Suprapubic skin (tissue), 4 donors: ENCODE measurements around the gene IDI1. TPM values are rescaled to one million over a fixed set of nuclear protein-coding genes. Genes with fewer than 3 reads are reported as not detected.

Source experiments
- DNase-seq, 2 donors: peaks; one replicate each; pipeline ENCODE4 v3.0.0-alpha.2; 2019; ENCODE audit warnings: low spot score in 2 of 2
- H3K27ac ChIP-seq: fragments of 200-600 bp; sonication (generic); one replicate; pipeline ENCODE4 v1.5.1; 2019
- H3K27me3 ChIP-seq: fragments of 200-600 bp; sonication (generic); one replicate; pipeline ENCODE4 v1.5.1; 2019
- H3K36me3 ChIP-seq: fragments of 200-600 bp; sonication (generic); one replicate; pipeline ENCODE4 v1.5.1; 2019
- H3K4me1 ChIP-seq: fragments of 200-600 bp; sonication (generic); one replicate; pipeline ENCODE4 v1.5.1; 2019
- H3K4me3 ChIP-seq: fragments of 200-600 bp; sonication (generic); one replicate; pipeline ENCODE4 v1.5.1; 2019; ENCODE audit warnings: mild to moderate bottlenecking
- H3K9me3 ChIP-seq: fragments of 200-600 bp; sonication (generic); one replicate; pipeline ENCODE4 v1.5.1; 2019
- CTCF ChIP-seq, 2 donors: fragments of 200-600 bp in 1 of 2; fragments of 450-650 bp in 1 of 2; sonication (generic) in 1 of 2; IDR thresholded peaks; one replicate each; pipeline ENCODE4 v1.5.1; 2016 to 2019; ENCODE audit warnings: antibody characterized with exemption in 2 of 2, mild to moderate bottlenecking in 1 of 2, moderate library complexity in 1 of 2
- EP300 ChIP-seq: sonication (generic); formaldehyde crosslinking; IDR thresholded peaks from one replicate; pipeline ENCODE4 v1.6.1; 2017; ENCODE audit warnings: antibody characterized with exemption
- POLR2A ChIP-seq, 2 donors: fragments of 450-650 bp; IDR thresholded peaks; one replicate each; pipeline ENCODE4 v1.6.1; 2017; ENCODE audit warnings: antibody characterized with exemption in 2 of 2, mild to moderate bottlenecking in 2 of 2, moderate library complexity in 2 of 2
- POLR2AphosphoS5 ChIP-seq, 3 donors: sonication (generic); formaldehyde crosslinking; IDR thresholded peaks; one replicate each; pipeline ENCODE4 v1.6.1; 2017; ENCODE audit warnings: antibody characterized with exemption in 3 of 3
- WGBS: methylation state at CpG from one replicate; pipeline ENCODE4 v1.1.5; 2018; 5-methylcytosine and 5-hydroxymethylcytosine counted together
- total RNA-seq, 4 donors: library from RNA; depleted of rRNA; stranded (reverse); fragments of >200 nt; gene quantifications; one replicate each; pipeline ENCODE4 v1.1.0, GENCODE V29; 2016

IDI1 gene
- 10 to 100 TPM; 32.0 to 62.1 (median 36.1) TPM for total RNA-seq

DNA sequence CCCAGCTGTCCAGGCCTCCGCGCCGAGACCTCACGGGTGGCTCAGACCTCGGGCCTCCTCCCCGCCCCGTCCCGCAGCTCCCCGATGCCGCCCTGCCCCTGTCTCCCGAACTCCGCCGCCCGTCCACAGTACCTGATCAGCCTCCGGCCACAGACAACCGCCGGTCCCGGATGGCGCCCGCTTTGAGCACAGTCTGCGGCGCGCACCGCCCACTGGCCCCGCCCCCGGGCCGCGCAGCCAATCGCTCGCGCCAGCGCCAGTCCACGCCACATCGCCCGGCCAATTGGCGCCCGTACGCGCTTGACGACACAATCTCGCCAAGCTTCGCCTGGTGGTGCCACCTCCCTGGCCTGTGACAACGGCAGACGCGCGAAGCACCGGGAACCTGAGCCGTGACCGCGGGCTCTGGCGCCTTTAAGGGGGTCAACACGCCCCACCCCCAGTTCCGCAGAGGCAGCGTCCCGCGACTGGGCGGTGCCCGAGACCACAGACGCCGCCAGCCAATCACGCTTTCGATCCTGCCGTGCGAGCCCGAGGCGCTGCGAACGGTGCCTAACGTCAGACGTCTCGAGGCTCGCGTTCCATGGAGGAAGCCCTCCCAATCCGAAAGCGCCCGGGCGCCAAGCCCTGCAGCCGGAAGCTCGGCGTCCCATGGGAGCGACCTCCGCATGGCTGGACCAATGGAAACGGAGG, at the start of gene IDI1:
Gene IDI1 (minus strand): TSS at position 388 of the 693 bp plus-strand sequence. CDS start 116 bp downstream, at position 272.
- Histone ChIP-seq H3K27ac (peak within 1 kb of the TSS; percentile 97), H3K36me3 (peaks cover 12% of the 10 kb centered on the region), H3K9me3 (no peaks in the 10 kb centered on the region), H3K4me1 (peaks cover 53% of the 10 kb centered on the region), H3K4me3 (peak within 1 kb of the TSS; percentile 70), H3K27me3 (no peaks in the 10 kb centered on the region)
- no peak for TF ChIP-seq CTCF (IDR thresholded peaks at IDR 0.05)
- peak in 2 of 3 donors; percentile 85 to 91 for TF ChIP-seq POLR2AphosphoS5 (IDR thresholded peaks at IDR 0.05)
- TF ChIP-seq POLR2A (IDR thresholded peaks at IDR 0.05): peak; percentile 80 to 97
- no CpG with 5 or more reads among the region's 83 CpGs for WGBS
- peak; percentile 98 to 99 for DNase-seq

DNA sequence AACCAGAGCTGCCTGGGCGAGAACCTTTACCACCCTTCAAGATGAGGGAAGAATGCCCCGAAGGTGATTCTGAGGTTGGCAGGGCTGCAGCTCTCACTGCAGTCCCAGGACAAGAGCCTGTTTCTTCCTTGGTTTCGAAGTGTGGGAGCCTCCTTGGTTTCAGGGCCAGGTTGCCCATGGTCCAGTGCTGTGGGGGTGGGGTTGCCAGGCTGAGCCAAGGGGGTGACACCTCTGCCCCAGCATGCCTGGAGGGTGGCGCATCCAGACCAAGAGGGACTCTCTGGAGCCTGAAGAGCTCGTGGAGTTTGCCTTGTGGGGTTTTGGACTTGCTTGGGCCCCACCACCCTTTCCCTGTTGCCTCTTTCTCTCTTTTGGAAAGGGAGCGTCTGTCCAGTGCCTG, 48.5 kb upstream of the IDI1 start:
- Histone ChIP-seq H3K27me3 (no peaks in the 10 kb centered on the region), H3K9me3 (no peaks in the 10 kb centered on the region), H3K27ac (no peak overlapping the region), H3K4me1 (no peaks in the 10 kb centered on the region), H3K36me3 (peaks cover 73% of the 10 kb centered on the region), H3K4me3 (no peak overlapping the region)
- WGBS: 81% methylated on average over 6 of the region's 6 CpGs
- TF ChIP-seq EP300 (no peak), POLR2AphosphoS5 (IDR thresholded peaks at IDR 0.05) (no peak), CTCF (IDR thresholded peaks at IDR 0.05) (no peak)
- peak in 1 of 2 donors; percentile 44 for DNase-seq

DNA sequence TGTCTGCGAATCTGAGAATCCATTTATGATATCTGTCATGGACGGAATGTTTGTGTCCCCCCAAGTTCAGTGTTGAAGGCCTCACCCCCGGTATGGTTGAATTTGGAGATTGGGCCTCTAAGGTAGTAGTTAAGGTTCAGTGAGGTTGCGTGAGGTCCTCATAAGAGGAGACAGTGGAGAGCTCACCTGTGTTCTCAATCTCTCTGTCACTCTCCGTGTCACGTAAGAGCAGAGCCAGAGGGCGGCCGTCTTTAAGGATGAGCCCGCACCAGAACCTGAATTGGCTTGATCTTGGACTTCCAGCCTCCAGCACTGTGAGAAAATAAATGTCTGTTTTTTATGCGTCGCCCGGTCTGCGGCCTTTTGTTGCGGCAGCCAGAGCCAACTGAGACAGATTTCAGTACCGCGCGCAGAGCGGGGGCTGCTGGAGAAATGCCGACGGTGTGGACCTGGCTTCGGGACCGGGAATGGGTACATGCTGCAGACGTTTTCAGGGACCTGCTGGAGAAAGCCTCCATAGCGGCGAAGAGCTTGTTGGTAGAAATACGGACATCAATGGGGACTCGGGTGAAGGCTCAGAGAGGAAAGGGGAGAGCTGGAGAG, 47.5 kb upstream of the IDI1 start:
- WGBS: 97% methylated on average over 27 of the region's 27 CpGs
- DNase-seq: peak in 1 of 2 donors; percentile 43
- peaks cover 67% of the 10 kb centered on the region for H3K36me3 ChIP-seq

GRCh38 chr10:1095498-1095897, 46.6 kb upstream of the IDI1 start:
- Histone ChIP-seq H3K27me3 (no peaks in the 10 kb centered on the region), H3K4me3 (no peak overlapping the region), H3K36me3 (peaks cover 64% of the 10 kb centered on the region), H3K4me1 (no peaks in the 10 kb centered on the region), H3K27ac (no peak overlapping the region), H3K9me3 (no peaks in the 10 kb centered on the region)
- no peak for TF ChIP-seq POLR2A (IDR thresholded peaks at IDR 0.05)
- TF ChIP-seq CTCF (IDR thresholded peaks at IDR 0.05): no peak
- TF ChIP-seq EP300: no peak
- no peak for TF ChIP-seq POLR2AphosphoS5 (IDR thresholded peaks at IDR 0.05)
- WGBS: 92% methylated on average over 12 of the region's 12 CpGs
- DNase-seq: peak in 1 of 2 donors; percentile 32

More for the DNA sequence above, 47.5 kb upstream of the IDI1 start:
- no peaks in the 10 kb centered on the region for H3K9me3 ChIP-seq
- H3K4me3 ChIP-seq: no peak overlapping the region
- no peak for TF ChIP-seq POLR2A (IDR thresholded peaks at IDR 0.05)
- no peak for TF ChIP-seq CTCF (IDR thresholded peaks at IDR 0.05)
- no peak for TF ChIP-seq EP300
- no peak for TF ChIP-seq POLR2AphosphoS5 (IDR thresholded peaks at IDR 0.05)
- no peaks in the 10 kb centered on the region for H3K27me3 ChIP-seq
- no peaks in the 10 kb centered on the region for H3K4me1 ChIP-seq
- H3K27ac ChIP-seq: no peak overlapping the region
